GM12873 (cell line): ENCODE results near the gene RYR1.

Source experiments
- CTCF ChIP-seq: IDR thresholded peaks from 2 replicates; pipeline ENCODE4 v1.5.1; 2012; ENCODE audit warnings: low read depth, mild to moderate bottlenecking, moderate library complexity, low read length, control low read depth; ENCODE audit not compliant: insufficient read depth; ENCODE audit errors: missing control alignments

The RYR1 gene

GRCh38 chr19:38402967-38403674 lies 30.4 kb upstream of the RYR1 start, which contains the start of gene FAM98C:
TSS of gene FAM98C (plus strand) at chr19:38403093. CDS start at chr19:38403154, 61 bp downstream.
- TF ChIP-seq CTCF, result peak; percentile 87

GRCh38 chr19:38404858-38405257 lies 28.6 kb upstream of the RYR1 start:
- TF ChIP-seq CTCF, result no peak

- no peak for TF ChIP-seq CTCF
These were observed 28.2 kb upstream of the RYR1 start for GRCh38 chr19:38405276-38405675.

- TF ChIP-seq CTCF, result no peak
These were observed 23.8 kb upstream of the RYR1 start for GRCh38 chr19:38409631-38410133.

GRCh38 chr19:38411041-38411712 lies 22.3 kb upstream of the RYR1 start:
- TF ChIP-seq CTCF, result no peak

- no peak for TF ChIP-seq CTCF
These were observed 21.0 kb upstream of the RYR1 start for GRCh38 chr19:38412491-38412890.

- TF ChIP-seq CTCF, result no peak
These were observed 20.5 kb upstream of the RYR1 start for GRCh38 chr19:38412961-38413360.
